IMR-90 (cell line): ENCODE data around the gene KLF13. TPM values are rescaled to one million over a fixed set of nuclear protein-coding genes. Genes with fewer than 3 reads are reported as not detected.

Experiments used
- ATAC-seq: fragments of 200-7000 bp; cut with Tn5 transposase; 2 replicates; pipeline ENCODE4 v1.9.1; 2020; ENCODE audit warnings: low read depth, mild to moderate bottlenecking, moderate library complexity
- BruUV-seq: library from RNA; stranded (reverse); fragments of 400-500 nt; replicated peaks from 2 replicates; lab custom pipeline; 2021; lab: Mats Ljungman, UMichigan
- CTCF ChIA-PET: fragments of 300-600 bp; formaldehyde crosslinking; extraction: SDS; loops from one replicate; lab custom pipeline; 2021; ENCODE audit warnings: antibody characterized with exemption; lab: Yijun Ruan, JAX
- POLR2A ChIA-PET: fragments of 300-600 bp; sonication (Branson Sonifier 250); formaldehyde crosslinking; loops from one replicate; lab custom pipeline; 2022; ENCODE audit warnings: antibody characterized with exemption; ENCODE audit not compliant: unreplicated experiment; lab: Charles Lee
- DNase-seq: peaks from one replicate; pipeline ENCODE4 v3.0.0; 2013
- H2AFZ ChIP-seq: replicated peaks from 2 replicates; pipeline ENCODE3; 2013; ENCODE audit warnings: low read length, mild to moderate bottlenecking; ENCODE audit not compliant: poor library complexity
- H2AK5ac ChIP-seq: 2 replicates; pipeline ENCODE4 v1.6.1; 2013; ENCODE audit warnings: low read depth, low read length, inconsistent platforms
- H2AK9ac ChIP-seq: replicated peaks from 2 replicates; pipeline ENCODE3; 2013; ENCODE audit warnings: mild to moderate bottlenecking, low read depth, low read length, moderate library complexity; ENCODE audit not compliant: poor library complexity
- H2BK120ac ChIP-seq: 2 replicates; pipeline ENCODE4 v1.6.1; 2013; ENCODE audit warnings: low read depth, low read length, inconsistent platforms
- H2BK15ac ChIP-seq: 3 replicates; pipeline ENCODE4 v1.6.1; 2013; ENCODE audit warnings: low read depth, low read length, inconsistent platforms
- H2BK20ac ChIP-seq: 2 replicates; pipeline ENCODE4 v1.6.1; 2013; ENCODE audit warnings: low read depth, mild to moderate bottlenecking, inconsistent platforms, low read length, moderate library complexity
- H2BK5ac ChIP-seq: 2 replicates; pipeline ENCODE4 v1.6.1; 2013; ENCODE audit warnings: mild to moderate bottlenecking, low read depth, low read length, inconsistent platforms; ENCODE audit not compliant: poor library complexity, severe bottlenecking
- H3K14ac ChIP-seq: replicated peaks from 2 replicates; pipeline ENCODE4 v1.6.1; 2013; ENCODE audit warnings: low read depth, low read length, inconsistent platforms
- H3K18ac ChIP-seq: 2 replicates; pipeline ENCODE4 v1.6.1; 2013; ENCODE audit warnings: low read depth, low read length, control low read depth
- H3K23ac ChIP-seq: 2 replicates; pipeline ENCODE4 v1.6.1; 2013; ENCODE audit warnings: low read depth, low read length, inconsistent platforms
- H3K27ac ChIP-seq: 2 replicates; pipeline ENCODE4 v1.5.1; 2013; ENCODE audit warnings: mild to moderate bottlenecking, control low read depth, low read length; ENCODE audit not compliant: insufficient read depth
- H3K27me3 ChIP-seq: 2 replicates; pipeline ENCODE4 v1.6.1; 2013; ENCODE audit warnings: low read length; ENCODE audit not compliant: control insufficient read depth, insufficient read depth
- H3K36me3 ChIP-seq: 2 replicates; pipeline ENCODE4 v1.6.1; 2013; ENCODE audit warnings: low read length, mixed read lengths; ENCODE audit not compliant: control insufficient read depth, insufficient read depth
- H3K4ac ChIP-seq: 2 replicates; pipeline ENCODE4 v1.6.1; 2013; ENCODE audit warnings: low read depth, low read length, inconsistent platforms
- H3K4me1 ChIP-seq: 2 replicates; pipeline ENCODE4 v1.6.1; 2013; ENCODE audit warnings: low read length, mixed read lengths; ENCODE audit not compliant: control insufficient read depth, insufficient read depth
- H3K4me2 ChIP-seq: 2 replicates; pipeline ENCODE4 v1.6.1; 2013; ENCODE audit warnings: low read depth, mild to moderate bottlenecking, control low read depth, low read length, moderate library complexity
- H3K4me3 ChIP-seq: 2 replicates; pipeline ENCODE4 v1.5.1; 2013; ENCODE audit warnings: low read depth, mild to moderate bottlenecking, control low read depth, low read length, moderate library complexity; ENCODE audit not compliant: insufficient read depth
- H3K56ac ChIP-seq: 2 replicates; pipeline ENCODE4 v1.6.1; 2013; ENCODE audit warnings: low read length, inconsistent platforms; ENCODE audit not compliant: insufficient read depth; ENCODE audit errors: extremely low read depth
- H3K79me1 ChIP-seq, 2 experiments: 2 replicates each; pipeline ENCODE4 v1.6.1; 2013; ENCODE audit warnings: low read length in 2 of 2, inconsistent platforms in 1 of 2, low read depth in 1 of 2
- H3K9ac ChIP-seq: 2 replicates; pipeline ENCODE4 v1.6.1; 2013; ENCODE audit warnings: low read depth, low read length, control low read depth
- H3K9me1 ChIP-seq: 2 replicates; pipeline ENCODE4 v1.6.1; 2013; ENCODE audit warnings: low read length, inconsistent platforms; ENCODE audit not compliant: insufficient read depth
- H3K9me3 ChIP-seq: 2 replicates; pipeline ENCODE4 v1.6.1; 2013; ENCODE audit warnings: low read length; ENCODE audit not compliant: control insufficient read depth, insufficient read depth
- H4K20me1 ChIP-seq: 2 replicates; pipeline ENCODE4 v1.6.1; 2013; ENCODE audit warnings: low read length, inconsistent platforms; ENCODE audit not compliant: insufficient read depth
- H4K5ac ChIP-seq: 2 replicates; pipeline ENCODE4 v1.6.1; 2013; ENCODE audit warnings: mild to moderate bottlenecking, low read depth, low read length, control low read depth
- H4K8ac ChIP-seq, 2 experiments: 2 replicates each; pipeline ENCODE4 v1.6.1; 2013; ENCODE audit warnings: low read depth in 2 of 2, low read length in 2 of 2, control low read depth in 1 of 2, inconsistent platforms in 1 of 2
- H4K91ac ChIP-seq: 2 replicates; pipeline ENCODE4 v1.6.1; 2013; ENCODE audit warnings: low read depth, low read length, inconsistent platforms; ENCODE audit not compliant: insufficient read depth
- CEBPB ChIP-seq: IDR thresholded peaks from 2 replicates; pipeline ENCODE4 v1.6.1; 2012; ENCODE audit warnings: low read depth, low read length, improper control_type of control experiment
- WGBS, 2 experiments: methylation state at CpG; one replicate each; pipeline versions ENCODE4 v1.1.5 to v1.1.7; 2013; ENCODE audit warnings: missing lambda C conversion rate in 2 of 2; ENCODE audit not compliant: insufficient read length in 1 of 2; ENCODE audit errors: extremely low coverage in 2 of 2; 5-methylcytosine and 5-hydroxymethylcytosine counted together
- dilution Hi-C: fragments of 300-500 bp; cut with HindIII; formaldehyde crosslinking; loops from one replicate; pipeline ENCODE4 v1.14.3; 2018; ENCODE audit warnings: low sequenced_read_pairs; ENCODE audit not compliant: unreplicated experiment
- in situ Hi-C: fragments of 300-500 bp; cut with MboI; formaldehyde crosslinking; loops from 3 replicates; pipeline ENCODE4 v1.14.3; 2019; ENCODE audit warnings: low sequenced_read_pairs, inconsistent platforms, mixed read lengths
- intact Hi-C: fragments of 100-400 bp; cut with micrococcal nuclease; formaldehyde crosslinking; loops from 2 replicates; pipeline ENCODE4 v1.10.0; 2022
- polyA plus RNA-seq, 3 experiments: library from polyadenylated mRNA; depleted of rRNA; stranded (reverse); fragments of >200 nt; gene quantifications; 2 replicates each; pipeline ENCODE4 v1.2.3, GENCODE V29; 2012; ENCODE audit warnings: low replicate concordance in 1 of 3
- total RNA-seq: library from RNA; depleted of rRNA; stranded (reverse); fragments of >200 nt; gene quantifications from 2 replicates; pipeline ENCODE4 v1.2.3, GENCODE V29; 2012
- TF ChIP-seq, protein P1 (sequence below): fragments of 150-350 bp; IDR thresholded peaks from 2 replicates; pipeline ENCODE4 v1.6.1; 2016; ENCODE audit warnings: low read depth, mild to moderate bottlenecking, low read length, moderate library complexity, borderline replicate concordance
- TF ChIP-seq, protein P2 (sequence below): fragments of 150-350 bp; IDR thresholded peaks from 2 replicates; pipeline ENCODE4 v1.6.1; 2017; ENCODE audit warnings: mild to moderate bottlenecking, antibody characterized with exemption, low read length, low read depth

KLF13 gene
- total and polyA plus RNA-seq, 2 of the 4 experiments (the other 2 are of a cell fraction) = 9.5 to 10.6 TPM

DNA sequence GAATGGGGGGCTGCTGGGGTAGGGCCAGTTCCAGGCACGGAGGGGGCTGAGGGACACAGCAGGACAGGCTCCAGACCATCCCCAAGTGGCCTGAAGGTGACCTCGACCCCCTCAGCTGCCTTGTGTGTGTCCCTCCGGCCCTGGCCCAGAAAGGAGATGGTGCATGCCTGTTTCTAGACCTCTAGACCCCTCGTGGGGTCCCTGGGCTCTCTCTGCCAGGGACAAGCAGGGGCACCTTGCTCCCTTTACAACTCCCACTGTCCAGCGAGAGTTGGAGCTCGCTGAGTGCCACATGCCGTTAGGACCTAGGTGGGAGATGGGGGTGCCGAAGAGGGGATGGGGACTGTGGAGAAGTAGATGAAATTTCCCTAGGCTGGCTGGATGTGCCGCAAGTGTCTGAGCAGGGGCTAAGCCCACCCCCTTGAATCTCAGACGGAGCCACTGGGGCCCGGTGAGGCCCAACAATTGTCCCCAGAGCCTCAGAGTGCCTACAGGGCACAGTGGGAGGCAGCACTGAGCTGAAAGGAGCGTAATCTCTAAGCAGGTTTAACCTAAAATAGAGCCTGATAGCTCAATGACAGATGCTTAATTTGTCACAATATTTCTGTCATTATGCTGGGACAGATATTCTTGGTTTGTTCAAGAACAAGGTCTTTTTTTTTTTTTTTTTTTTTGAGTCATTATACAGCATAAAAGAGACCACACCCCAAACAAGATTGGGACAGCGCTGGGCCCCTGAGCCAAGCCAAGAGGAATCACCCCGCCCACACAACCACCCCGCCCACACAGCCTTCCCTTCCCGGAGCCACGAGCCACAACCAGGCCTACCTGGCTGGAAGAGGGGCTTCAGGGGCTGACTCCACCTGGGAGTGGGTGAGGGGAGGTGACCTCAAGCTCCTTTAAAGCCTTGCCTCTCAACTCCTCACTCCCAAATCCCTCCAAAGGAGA lies 23.6 kb upstream of the KLF13 start:
- H3K9me1 ChIP-seq = no peaks in the 10 kb centered on the region
- no peak overlapping the region for H3K4ac ChIP-seq
- H3K9ac ChIP-seq = no peak overlapping the region
- H3K27me3 ChIP-seq = peaks cover 29% of the 10 kb centered on the region
- no peak overlapping the region for H3K18ac ChIP-seq
- ATAC-seq = no peak
- no peak overlapping the region for H3K4me2 ChIP-seq
- H3K23ac ChIP-seq = no peak overlapping the region
- in situ Hi-C loops = no loop called here
- no peaks in the 10 kb centered on the region for H3K36me3 ChIP-seq
- TF ChIP-seq CEBPB = no peak
- TF ChIP-seq, protein P1, sequence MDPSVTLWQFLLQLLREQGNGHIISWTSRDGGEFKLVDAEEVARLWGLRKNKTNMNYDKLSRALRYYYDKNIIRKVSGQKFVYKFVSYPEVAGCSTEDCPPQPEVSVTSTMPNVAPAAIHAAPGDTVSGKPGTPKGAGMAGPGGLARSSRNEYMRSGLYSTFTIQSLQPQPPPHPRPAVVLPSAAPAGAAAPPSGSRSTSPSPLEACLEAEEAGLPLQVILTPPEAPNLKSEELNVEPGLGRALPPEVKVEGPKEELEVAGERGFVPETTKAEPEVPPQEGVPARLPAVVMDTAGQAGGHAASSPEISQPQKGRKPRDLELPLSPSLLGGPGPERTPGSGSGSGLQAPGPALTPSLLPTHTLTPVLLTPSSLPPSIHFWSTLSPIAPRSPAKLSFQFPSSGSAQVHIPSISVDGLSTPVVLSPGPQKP = no peak
- TF ChIP-seq, protein P2, sequence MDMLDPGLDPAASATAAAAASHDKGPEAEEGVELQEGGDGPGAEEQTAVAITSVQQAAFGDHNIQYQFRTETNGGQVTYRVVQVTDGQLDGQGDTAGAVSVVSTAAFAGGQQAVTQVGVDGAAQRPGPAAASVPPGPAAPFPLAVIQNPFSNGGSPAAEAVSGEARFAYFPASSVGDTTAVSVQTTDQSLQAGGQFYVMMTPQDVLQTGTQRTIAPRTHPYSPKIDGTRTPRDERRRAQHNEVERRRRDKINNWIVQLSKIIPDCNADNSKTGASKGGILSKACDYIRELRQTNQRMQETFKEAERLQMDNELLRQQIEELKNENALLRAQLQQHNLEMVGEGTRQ = no peak
- H3K79me1 ChIP-seq = no peaks in the 10 kb centered on the region
- no peak overlapping the region for H2AK5ac ChIP-seq
- H3K4me3 ChIP-seq = no peak overlapping the region
- intact Hi-C loops = no loop called here
- dilution Hi-C loops = no loop called here
- H2BK120ac ChIP-seq = no peak overlapping the region
- no peak overlapping the region for H2AK9ac ChIP-seq
- H2AFZ ChIP-seq = no peak overlapping the region
- 38% methylated on average over 2 of the region's 17 CpGs; no CpG with 5 or more reads in 1 of the 2 experiments for WGBS, 2 experiments
- no peak overlapping the region for H4K5ac ChIP-seq
- no peaks in the 10 kb centered on the region; the same call in 1 of the 2 replicates for H4K20me1 ChIP-seq
- H2BK15ac ChIP-seq = no peak overlapping the region
- no peak overlapping the region for H4K91ac ChIP-seq
- POLR2A ChIA-PET = no interaction called here
- H3K14ac ChIP-seq = no peak overlapping the region
- no TSS peak for BruUV-seq
- no peak overlapping the region for H4K8ac ChIP-seq
- H2BK20ac ChIP-seq = no peak overlapping the region
- no peak for DNase-seq
- no peaks in the 10 kb centered on the region for H3K9me3 ChIP-seq
- H2BK5ac ChIP-seq = no peak overlapping the region
- no peak overlapping the region for H3K27ac ChIP-seq
- CTCF ChIA-PET = interaction anchor here (0.6 kb wide), 1 partner anchor 14 kb away, joined by 3 read pairs; no protein-coding TSS in a partner anchor
- no peak overlapping the region for H3K56ac ChIP-seq
- no peaks in the 10 kb centered on the region for H3K4me1 ChIP-seq
